ENCODE measurements around the gene EGLN2.

EGLN2 gene

GRCh38 chr19:40750874-40751537 is 48.0 kb upstream of the EGLN2 start, which contains the start of gene SNRPA (continued):
- TF ChIP-seq ZBTB11 (tag by site-specific recombination; conservative IDR thresholded peaks at IDR 0.05; ENCODE audit: low read depth) (peak; percentile 78), OSR2 (tag by site-specific recombination; IDR thresholded peaks at IDR 0.05) (no peak), KLF8 (tag by site-specific recombination; IDR thresholded peaks at IDR 0.05) (peak; percentile 67; the same call in 1 of the 2 replicates), ZNF341 (tag by site-specific recombination; IDR thresholded peaks at IDR 0.05; ENCODE audit: low read depth) (peak; percentile 95), ZNF184 (tag by site-specific recombination; IDR thresholded peaks at IDR 0.05) (no peak), ZNF664 (tag by site-specific recombination; IDR thresholded peaks at IDR 0.05) (no peak; the same call in 1 of the 2 replicates), ZNF704 (tag by site-specific recombination; IDR thresholded peaks at IDR 0.05) (no peak), ZBTB17 (tag by site-specific recombination; IDR thresholded peaks at IDR 0.05) (no peak), ZNF670 (tag by site-specific recombination; IDR thresholded peaks at IDR 0.05; ENCODE audit: low read depth) (no peak), ZSCAN18 (tag by site-specific recombination; IDR thresholded peaks at IDR 0.05) (no peak), ZFP37 (tag by site-specific recombination; IDR thresholded peaks at IDR 0.05) (peak; percentile 93; the same call in 1 of the 2 replicates), ZNF639 (tag by site-specific recombination; IDR thresholded peaks at IDR 0.05) (peak; percentile 16), HOXD13 (CRISPR knock-in tag; IDR thresholded peaks at IDR 0.05; ENCODE audit: borderline replicate concordance) (no peak), YY1 (tag by site-specific recombination; IDR thresholded peaks at IDR 0.05) (no peak; the same call in 1 of the 2 replicates), ATF2 (tag by site-specific recombination; IDR thresholded peaks at IDR 0.05; ENCODE audit: low read depth) (no peak), ZBTB6 (tag by site-specific recombination; IDR thresholded peaks at IDR 0.05) (peak; percentile 19; the same call in 1 of the 2 replicates), ZBTB8A (tag by site-specific recombination; IDR thresholded peaks at IDR 0.05) (no peak; the same call in 1 of the 2 replicates), ZNF610 (tag by site-specific recombination; IDR thresholded peaks at IDR 0.05; ENCODE audit: borderline replicate concordance) (0 out of 2 replicates have a peak, but pooled peaks have one; percentile 60), YY2 (tag by site-specific recombination; IDR thresholded peaks at IDR 0.05) (0 out of 2 replicates have a peak, but pooled peaks have one; percentile 12), ZNF48 (tag by site-specific recombination; IDR thresholded peaks at IDR 0.05) (no peak), KLF10 (tag by site-specific recombination; IDR thresholded peaks at IDR 0.05) (peak; percentile 82), ZNF18 (tag by site-specific recombination; IDR thresholded peaks at IDR 0.05) (0 out of 2 replicates have a peak, but pooled peaks have one; percentile 15), ZNF248 (tag by site-specific recombination; IDR thresholded peaks at IDR 0.05) (no peak), CTCF (tag by site-specific recombination; IDR thresholded peaks at IDR 0.05) (no peak), ZXDB (tag by site-specific recombination; IDR thresholded peaks at IDR 0.05) (peak; percentile 77)
